GM12878 (cell line): ENCODE results near the gene CREBRF.

Experiments
- CREB1 ChIP-seq: IDR thresholded peaks from 2 replicates; pipeline ENCODE4 v1.6.1; 2012; ENCODE audit warnings: low read depth, mild to moderate bottlenecking, inconsistent platforms
- HDAC6 ChIP-seq: fragments of 200-600 bp; sonication (generic); IDR thresholded peaks from one replicate; pipeline ENCODE4 v1.8.0; 2017; ENCODE audit warnings: antibody characterized with exemption; ENCODE audit not compliant: unreplicated experiment
- YBX1 ChIP-seq: fragments of 450-650 bp; IDR thresholded peaks from 2 replicates; pipeline ENCODE4 v1.6.1; 2016; ENCODE audit warnings: antibody characterized with exemption

DNA sequence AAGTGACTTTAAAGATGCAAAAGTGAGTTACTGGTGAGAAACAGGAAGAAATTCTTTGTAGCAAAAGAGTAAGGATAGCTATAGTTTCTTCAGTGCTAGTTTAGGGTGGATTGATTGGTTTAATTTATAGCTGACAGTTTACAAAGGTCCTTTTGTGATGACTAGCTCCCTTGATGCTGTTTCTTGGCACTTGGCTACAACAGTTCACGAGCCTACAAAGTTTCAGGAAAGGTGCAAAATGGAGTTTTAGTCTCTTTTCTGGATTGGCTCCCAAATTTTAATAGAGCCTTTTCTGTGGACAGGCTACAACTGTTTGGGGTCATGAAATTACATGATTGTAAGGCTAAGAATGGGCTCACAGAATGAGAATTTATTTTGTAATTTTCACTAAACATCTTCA lies 47.3 kb downstream of the CREBRF start:
- TF ChIP-seq CREB1 (no peak), HDAC6 (no peak), YBX1 (no peak)
